Mononuclear cell (primary cell): Measurements from ENCODE around the gene PCSK4. TPM values are rescaled to one million over a fixed set of nuclear protein-coding genes. Genes with fewer than 3 reads are reported as not detected.
A peak's percentile ranks its signal among the peaks of the same experiment; 100 is the strongest.
"Not testable (repeated sequence)": the region's sequence is repeated elsewhere in the genome, so short reads cannot be mapped to it uniquely, and the experiment has no call there.

Experiments
- H3K27me3 ChIP-seq: 2 replicates; pipeline ENCODE4 v1.6.0; 2011; ENCODE audit warnings: low read length, control low read depth; ENCODE audit not compliant: insufficient read depth
- H3K4me1 ChIP-seq: 2 replicates; pipeline ENCODE4 v1.5.1; 2011; ENCODE audit warnings: mild to moderate bottlenecking, low read length, control low read depth; ENCODE audit not compliant: insufficient read depth
- H3K4me3 ChIP-seq: 2 replicates; pipeline ENCODE4 v1.5.1; 2011; ENCODE audit warnings: mild to moderate bottlenecking, low read length, moderate library complexity
- H3K9me3 ChIP-seq: 2 replicates; pipeline ENCODE4 v1.5.1; 2011; ENCODE audit warnings: low read depth, mild to moderate bottlenecking, control low read depth, low read length
- total RNA-seq: library from RNA; depleted of rRNA; stranded (reverse); fragments of >200 nt; gene quantifications from one replicate; pipeline ENCODE4 v1.2.3, GENCODE V29; 2012

The PCSK4 gene
- total RNA-seq, 1 donor = 1.2 TPM

DNA sequence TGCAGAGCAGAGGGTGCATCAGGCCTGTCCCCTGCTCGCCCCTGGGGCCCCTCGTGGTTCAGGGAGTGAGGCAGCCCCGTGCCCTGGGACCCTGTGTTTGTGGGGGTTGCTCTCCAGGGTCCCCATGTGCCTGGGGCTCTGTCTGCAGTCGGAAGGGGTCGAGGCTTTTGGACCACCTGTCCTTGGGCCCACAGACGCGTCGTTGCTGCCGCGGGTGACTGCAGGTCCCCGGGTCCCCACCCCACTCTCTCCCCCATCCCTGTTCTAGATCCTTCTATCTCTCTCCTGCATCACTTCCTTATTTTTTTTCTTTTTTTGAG lies 1.9 kb downstream of the PCSK4 start:
- Histone ChIP-seq H3K4me1 (peaks cover 19% of the 10 kb centered on the region), H3K27me3 (no peaks in the 10 kb centered on the region), H3K9me3 (no peaks in the 10 kb centered on the region), H3K4me3 (no peak overlapping the region)

DNA sequence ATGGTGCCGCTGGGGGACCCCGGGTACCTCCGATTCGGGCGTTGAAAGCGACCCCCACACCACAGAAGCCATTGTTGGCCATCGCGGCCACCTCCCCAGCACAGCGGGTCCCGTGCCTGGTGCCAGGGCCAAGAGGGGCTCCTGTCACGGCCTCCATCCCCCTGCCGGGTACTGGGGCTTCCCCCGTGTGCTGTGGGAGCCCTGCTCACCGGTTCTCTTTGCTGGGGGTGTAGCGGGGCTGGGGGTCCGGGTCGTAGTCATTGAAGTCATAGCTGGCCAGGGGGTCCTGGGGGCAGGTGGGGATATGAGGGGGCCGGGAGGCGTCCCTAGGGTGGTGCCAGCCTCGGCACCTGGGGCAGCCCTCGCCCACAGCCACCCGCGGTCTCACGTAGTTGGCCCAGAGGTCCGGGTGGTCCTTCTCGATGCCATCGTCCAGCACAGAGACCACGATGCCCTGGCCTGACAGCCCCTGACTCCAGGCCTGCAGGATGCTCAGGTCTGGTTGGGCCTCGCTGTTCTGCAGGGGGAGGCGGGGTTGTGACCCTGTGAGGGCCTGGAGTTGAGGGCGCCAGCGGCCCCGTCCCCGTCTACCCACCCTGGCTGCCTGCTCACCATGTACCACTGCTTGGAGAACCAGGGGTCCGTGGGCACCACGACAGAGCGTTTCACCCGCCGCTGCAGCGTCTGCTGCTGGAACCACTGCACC lies 2.4 kb downstream of the PCSK4 start:
- Histone ChIP-seq H3K4me3 (no peak overlapping the region), H3K9me3 (no peaks in the 10 kb centered on the region), H3K27me3 (no peaks in the 10 kb centered on the region), H3K4me1 (peaks cover 19% of the 10 kb centered on the region)

DNA sequence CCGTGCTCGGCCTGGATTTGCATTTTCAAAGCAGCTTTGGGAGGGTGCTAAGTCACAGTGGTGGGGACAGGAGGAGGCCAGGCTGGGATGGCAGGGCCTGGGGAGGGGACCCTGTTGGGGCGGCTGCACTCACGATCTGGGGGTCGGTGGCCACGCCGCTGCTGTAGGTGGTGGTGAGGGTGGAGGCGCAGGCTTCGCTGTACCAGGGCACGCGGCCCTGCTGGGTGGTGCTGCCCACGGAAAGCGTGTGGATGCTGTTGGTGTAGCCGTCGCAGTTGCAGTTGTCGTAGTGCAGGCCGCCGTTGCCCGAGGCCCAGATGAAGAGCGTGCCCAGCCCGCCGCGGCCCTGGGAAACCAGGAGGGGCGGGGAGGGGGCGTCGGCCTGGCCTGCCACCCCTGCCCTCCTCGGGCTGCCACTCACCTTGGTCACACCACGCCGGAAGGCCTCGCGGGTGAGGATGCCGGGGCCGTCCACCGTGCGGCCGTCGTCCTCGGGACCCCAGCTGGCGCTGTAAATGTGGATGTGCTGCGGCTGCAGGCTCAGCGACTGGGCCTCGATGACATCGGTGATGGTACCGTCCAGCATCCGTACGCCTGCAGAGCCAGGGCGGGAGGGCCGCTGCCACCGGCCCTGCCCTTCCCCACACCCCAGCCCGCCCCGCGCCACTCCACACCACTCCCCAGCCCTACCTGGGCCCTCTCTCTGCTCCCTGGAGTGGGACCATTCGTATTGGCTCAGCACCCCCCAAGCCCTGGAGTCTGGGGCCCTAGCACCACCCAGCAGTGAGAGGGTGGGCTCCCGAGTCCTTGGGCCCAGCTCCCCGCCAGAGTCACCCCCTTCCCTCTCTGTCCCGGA lies 3.2 kb downstream of the PCSK4 start:
- Histone ChIP-seq H3K27me3 (no peaks in the 10 kb centered on the region), H3K4me1 (peaks cover 19% of the 10 kb centered on the region), H3K4me3 (no peak overlapping the region), H3K9me3 (no peaks in the 10 kb centered on the region)

DNA sequence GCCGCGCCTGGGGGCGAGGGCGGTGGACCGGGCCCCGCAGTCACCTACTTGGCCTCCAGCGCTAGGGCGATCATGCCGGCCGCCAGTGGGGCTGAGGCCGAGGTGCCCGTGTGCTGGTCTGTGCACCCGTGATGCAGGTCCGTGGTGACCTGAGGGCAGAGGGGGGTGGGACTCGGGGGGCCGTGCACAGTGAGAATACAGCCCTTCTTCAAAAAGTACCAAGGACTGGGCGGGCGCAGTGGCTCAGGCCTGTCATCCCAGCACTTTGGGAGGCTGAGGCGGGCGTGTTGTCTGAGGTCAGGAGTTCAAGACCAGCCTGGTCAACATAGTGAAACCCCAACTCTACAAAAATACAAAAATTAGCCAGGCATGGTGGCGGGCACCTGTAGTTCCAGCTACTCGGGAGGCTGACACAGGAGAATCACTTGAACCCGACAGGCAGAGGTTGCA lies 6.1 kb downstream of the PCSK4 start:
- Histone ChIP-seq H3K4me3 (no peak overlapping the region), H3K9me3 (no peaks in the 10 kb centered on the region), H3K4me1 (peaks cover 7% of the 10 kb centered on the region), H3K27me3 (no peaks in the 10 kb centered on the region)

DNA sequence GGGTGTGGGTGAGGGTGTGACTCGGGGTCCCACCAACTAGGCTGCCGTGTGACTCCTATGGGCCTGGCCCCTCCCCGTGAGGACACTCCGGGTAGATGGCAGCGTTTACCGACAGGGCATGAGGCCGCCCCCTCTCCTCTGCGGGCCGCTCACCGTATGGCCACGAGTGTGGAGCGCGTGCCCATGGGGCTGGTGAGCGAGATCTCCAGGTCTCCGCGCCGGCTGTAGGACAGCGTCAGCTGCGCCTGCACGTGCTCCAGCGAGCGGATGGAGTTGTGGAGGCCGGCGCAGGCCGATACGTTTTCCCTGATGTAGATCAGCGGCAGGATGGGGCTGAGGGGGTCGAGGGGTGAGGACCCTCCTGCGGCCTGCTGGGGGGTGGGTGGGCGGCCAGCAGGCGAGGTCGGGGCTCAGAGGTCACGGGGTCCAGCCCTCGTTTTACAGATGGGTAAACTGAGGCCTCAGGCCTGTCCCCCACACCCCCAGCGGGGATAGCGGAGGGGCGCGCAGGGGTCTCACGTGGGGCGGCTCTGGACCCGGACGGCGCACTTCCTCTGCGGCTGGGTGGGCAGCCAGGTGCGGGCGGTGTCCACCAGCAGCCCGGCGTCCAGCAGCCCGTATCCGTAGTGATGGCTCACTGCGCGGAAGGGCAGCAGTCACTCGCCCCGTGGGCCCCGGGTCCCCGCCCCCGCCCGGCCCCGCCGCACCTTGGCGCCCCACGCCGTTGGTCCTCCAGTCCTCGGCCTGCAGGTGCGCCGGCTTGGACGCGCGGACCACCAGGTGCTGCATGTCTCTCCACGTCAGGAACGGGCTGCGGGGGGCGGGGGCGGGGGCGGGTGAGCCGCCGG lies 6.8 kb downstream of the PCSK4 start:
- Histone ChIP-seq H3K9me3 (no peaks in the 10 kb centered on the region), H3K4me3 (no peak overlapping the region), H3K4me1 (peaks cover 10% of the 10 kb centered on the region), H3K27me3 (no peaks in the 10 kb centered on the region)

DNA sequence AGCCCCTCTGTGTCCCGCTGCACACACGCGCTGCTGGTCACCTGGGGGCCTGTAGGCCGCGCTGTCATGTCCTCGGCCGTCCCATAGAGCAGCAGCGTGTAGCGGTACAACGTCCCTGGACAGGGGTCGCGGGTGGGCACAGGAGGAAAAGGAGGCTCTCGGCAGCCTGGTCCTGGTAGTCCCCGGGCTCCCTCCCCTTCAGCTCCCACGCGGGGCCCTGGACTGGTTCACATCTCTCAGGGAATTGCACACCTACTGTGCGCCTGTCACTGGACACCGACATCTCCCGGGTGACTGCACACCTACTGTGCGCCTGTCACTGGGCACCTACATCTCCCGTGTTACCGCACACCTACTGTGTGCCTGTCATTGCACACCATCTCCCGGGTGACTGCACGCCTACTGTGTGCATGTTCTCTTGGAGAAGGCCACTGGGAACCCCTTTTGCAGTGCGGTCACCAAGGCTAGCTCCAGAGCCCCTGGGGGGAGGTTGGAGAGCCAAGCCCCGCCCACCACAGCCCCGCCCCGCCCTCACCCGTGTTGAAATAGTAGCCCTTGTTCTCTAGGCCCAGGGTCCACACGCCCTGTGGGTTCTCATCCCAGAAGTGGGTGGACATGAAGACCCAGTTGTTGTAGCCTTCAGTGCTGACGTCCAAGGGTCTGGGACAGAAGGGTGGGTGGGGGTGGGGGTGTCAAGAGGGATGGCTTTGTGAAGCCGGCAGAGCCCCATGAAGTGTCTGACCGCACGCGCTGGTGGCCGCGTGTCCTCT lies 7.6 kb downstream of the PCSK4 start:
- Histone ChIP-seq H3K9me3 (no peaks in the 10 kb centered on the region), H3K27me3 (no peaks in the 10 kb centered on the region), H3K4me3 (no peak overlapping the region), H3K4me1 (peaks cover 17% of the 10 kb centered on the region)

DNA sequence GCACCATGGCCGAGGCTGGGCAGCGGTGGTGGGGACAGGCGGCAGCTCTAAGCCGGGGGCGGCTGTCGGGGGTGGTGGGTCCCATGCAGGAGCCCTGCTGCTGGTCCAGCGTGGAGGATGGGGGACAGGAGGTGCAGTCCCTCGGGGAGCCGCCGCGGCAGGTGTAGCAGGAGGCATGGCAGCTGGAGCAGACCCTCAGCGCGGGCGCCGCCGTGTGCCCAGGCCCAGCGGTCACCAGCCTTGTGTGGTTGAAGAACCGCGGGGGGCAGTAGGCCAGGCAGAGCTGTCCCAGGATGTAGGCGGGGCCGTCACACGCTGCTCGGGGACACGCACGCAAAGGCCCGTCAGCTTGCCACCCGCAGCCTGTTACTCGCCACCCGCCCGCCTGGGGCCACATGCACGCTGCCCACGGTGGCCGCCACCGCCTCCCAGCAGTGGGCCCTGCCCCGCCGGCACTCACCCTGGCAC lies 8.2 kb downstream of the PCSK4 start:
- Histone ChIP-seq H3K9me3 (no peaks in the 10 kb centered on the region), H3K4me1 (peaks cover 17% of the 10 kb centered on the region), H3K4me3 (no peak overlapping the region), H3K27me3 (no peaks in the 10 kb centered on the region)

DNA sequence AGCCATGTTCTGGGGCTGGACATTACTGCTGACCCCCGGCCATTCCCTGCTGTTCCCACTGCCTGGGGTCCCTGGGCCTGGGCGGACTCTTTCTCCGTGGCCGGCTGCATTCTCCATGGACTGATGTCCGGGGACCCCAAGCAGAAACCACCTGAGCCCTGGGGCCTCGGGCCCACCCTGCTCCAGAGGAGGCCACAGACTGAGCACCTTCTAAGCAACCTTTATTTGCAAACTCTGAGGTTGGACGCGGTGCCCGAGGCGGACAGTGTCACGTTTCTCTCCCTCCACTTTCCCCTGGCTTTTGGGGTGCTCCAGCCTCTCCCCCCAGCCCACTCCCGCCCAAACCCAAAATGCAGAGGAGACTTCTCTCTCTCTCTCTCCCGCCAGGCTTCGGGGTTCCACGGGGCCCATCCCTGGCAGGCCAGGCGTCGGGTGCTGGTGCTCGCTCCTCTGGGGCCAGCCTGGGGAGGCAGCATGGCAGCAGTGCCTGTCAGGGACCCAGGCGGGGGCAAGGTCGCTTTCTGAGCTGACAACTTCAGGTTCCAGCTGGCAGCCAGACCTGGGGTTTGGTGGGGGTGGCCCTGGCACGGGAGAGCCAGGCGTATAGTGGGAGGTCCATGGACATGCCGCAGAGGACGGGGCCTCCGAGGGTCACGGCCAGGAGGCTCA lies 8.8 kb downstream of the PCSK4 start:
- Histone ChIP-seq H3K27me3 (no peaks in the 10 kb centered on the region), H3K4me3 (no peak overlapping the region), H3K4me1 (peaks cover 17% of the 10 kb centered on the region), H3K9me3 (no peaks in the 10 kb centered on the region)

DNA sequence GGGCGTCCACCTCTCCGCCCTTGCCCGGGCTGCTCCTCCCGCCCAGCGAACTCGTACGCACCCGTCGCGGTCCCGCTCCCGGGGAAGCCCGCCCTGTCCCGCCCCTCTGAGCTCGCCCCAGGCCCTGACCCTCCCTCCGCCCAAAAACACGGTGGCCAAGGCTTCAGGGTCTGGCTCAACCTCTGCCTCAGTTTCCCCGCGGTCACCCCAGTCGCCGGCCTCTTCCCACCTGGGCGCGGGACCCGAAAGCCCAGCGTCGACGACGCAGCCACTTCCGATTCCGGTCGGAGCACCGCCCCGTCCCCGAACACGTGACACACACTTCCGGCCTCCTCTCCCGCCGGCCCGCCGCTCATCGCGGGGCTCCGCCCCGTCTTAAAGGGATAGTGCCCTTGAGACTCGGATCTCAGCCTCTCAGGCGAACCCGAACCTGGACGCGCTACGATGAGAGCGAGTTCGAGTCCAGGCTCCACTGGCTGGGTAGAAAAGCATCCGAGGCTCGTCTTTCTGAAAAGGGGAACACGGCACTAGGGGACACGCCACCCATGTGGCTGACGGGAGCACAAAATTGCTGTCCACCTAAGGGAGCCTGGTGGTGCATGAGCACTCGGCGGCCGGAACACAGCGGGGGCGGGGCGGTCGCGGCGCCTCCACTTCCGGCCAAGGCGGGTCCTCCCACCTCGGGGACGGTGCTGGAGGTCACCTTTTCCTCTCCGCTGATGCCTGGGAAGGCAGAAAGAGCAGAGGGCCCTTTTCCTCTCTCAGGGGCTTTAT lies 11.0 kb downstream of the PCSK4 start, which contains the start of gene C19orf25:
C19orf25 (minus strand) TSS at position 282 of the 774 bp plus-strand sequence. CDS start 312 bp downstream, outside the sequence.
- Histone ChIP-seq H3K27me3 (no peaks in the 10 kb centered on the region), H3K4me1 (peaks cover 17% of the 10 kb centered on the region), H3K9me3 (no peaks in the 10 kb centered on the region), H3K4me3 (peak within 1 kb of the TSS; percentile 66)

DNA sequence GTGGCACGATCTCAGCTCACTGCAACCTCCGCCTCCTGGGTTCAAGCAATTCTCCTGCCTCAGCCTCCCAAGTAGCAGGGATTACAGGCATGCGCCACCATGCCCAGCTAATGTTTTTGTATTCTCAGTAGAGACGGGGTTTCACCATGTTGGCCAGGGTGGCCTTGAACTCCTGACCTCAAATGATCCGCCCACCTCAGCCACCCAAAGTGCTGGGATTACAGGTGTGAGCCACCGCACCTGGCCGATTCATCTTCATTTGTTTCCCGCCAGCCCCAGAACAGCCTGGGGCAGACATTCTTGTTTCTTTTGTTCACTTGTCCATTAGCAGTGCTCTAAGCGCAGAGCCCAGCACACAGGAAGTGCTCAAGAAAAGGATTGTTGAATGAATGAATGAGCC lies 13.1 kb downstream of the PCSK4 start:
- H3K4me3 ChIP-seq, H3K27me3 ChIP-seq, H3K9me3 ChIP-seq: not testable (repeated sequence)
- peaks cover 20% of the 10 kb centered on the region for H3K4me1 ChIP-seq

DNA sequence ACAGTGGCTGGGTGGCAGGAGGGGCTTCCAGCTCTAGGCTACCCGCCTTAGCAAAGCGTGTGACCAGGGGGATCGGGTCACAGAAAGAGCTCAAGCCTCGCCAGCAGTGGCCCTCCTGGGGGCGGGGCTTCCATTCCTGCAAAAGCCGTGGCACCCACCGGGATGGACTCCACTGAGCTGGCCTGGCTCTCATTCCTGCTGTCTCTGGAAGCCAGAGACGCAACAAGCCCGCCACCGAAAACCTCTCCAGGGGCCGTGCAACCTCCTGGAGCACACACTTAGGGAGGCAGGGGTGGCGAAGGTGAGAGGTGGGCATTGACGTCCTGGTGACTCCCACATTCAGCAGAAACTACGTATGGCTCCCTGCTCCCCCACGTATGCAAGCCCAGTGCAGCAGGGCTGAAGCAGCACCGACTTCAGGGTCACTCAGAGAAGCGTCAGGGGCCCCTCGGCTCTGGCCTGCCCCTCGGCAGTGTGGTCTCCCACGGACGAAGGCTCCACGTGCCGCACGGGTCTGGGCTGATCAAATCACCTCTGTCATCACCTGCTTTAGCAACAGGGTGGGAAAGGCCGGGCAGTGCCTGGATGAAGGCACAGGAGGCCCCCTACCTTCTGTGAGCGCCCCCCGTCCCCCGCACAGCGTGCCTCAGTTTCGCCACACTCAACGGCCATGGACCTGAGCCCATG lies 14.3 kb downstream of the PCSK4 start:
- Histone ChIP-seq H3K27me3 (peaks cover 19% of the 10 kb centered on the region), H3K9me3 (no peaks in the 10 kb centered on the region), H3K4me3 (no peak overlapping the region), H3K4me1 (peaks cover 32% of the 10 kb centered on the region)

DNA sequence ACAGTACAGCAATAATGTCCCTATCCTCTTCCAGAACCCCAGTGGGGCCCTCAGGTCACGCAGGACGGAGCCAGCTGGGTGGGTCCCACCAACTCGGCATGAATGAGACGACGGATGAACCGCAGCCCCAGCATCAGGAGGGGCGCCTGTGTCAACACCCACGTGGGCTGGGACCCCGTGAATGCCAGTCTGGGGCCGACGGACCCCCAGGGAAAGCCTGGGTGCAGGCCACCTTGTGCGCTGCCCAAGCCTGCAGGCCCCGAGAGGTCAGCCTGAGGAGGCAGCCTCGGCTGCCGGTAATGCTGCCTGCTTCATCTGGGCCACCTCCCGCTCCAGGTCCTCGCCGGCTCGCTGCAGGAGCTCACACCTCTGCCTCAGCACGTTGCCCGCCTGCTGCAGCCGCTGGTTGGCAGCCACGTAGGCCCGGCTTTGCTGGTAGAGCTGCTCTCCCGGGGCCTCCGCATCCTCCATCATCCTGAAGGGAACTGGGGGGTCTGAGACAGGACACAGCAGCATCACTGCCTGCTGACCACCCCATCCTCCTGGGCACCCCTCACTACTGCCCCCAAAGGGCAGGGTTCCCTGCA lies 15.3 kb downstream of the PCSK4 start:
- Histone ChIP-seq H3K9me3 (no peaks in the 10 kb centered on the region), H3K27me3 (peaks cover 22% of the 10 kb centered on the region), H3K4me1 (peaks cover 42% of the 10 kb centered on the region), H3K4me3 (no peak overlapping the region)
